Kidney epithelial cell (primary cell): ENCODE results near the gene DLGAP1. TPM values are rescaled to one million over a fixed set of nuclear protein-coding genes. Genes with fewer than 3 reads are reported as not detected.

Source experiments
- DNase-seq: peaks from one replicate; pipeline ENCODE4 v3.0.0-alpha.2; 2010; ENCODE audit warnings: low read depth
- H3K27me3 ChIP-seq: 2 replicates; pipeline ENCODE4 v1.6.0; 2011; ENCODE audit warnings: low read length; ENCODE audit not compliant: control insufficient read depth, insufficient read depth
- H3K36me3 ChIP-seq: 2 replicates; pipeline ENCODE4 v1.5.1; 2011; ENCODE audit warnings: low read length; ENCODE audit not compliant: control insufficient read depth, insufficient read depth
- H3K4me3 ChIP-seq: 2 replicates; pipeline ENCODE4 v1.5.1; 2011; ENCODE audit warnings: low read depth, mild to moderate bottlenecking, control low read depth, low read length
- CTCF ChIP-seq: IDR thresholded peaks from 2 replicates; pipeline ENCODE4 v1.5.1; 2011; ENCODE audit warnings: mild to moderate bottlenecking, moderate library complexity, low read length, control low read depth, inconsistent platforms; ENCODE audit not compliant: insufficient read depth, poor library complexity, severe bottlenecking
- total RNA-seq: library from RNA; depleted of rRNA; stranded (reverse); fragments of >200 nt; gene quantifications from 2 replicates; pipeline ENCODE4 v1.2.3, GENCODE V29; 2015

Gene DLGAP1
- total RNA-seq, 1 donor from 2014 or later: 2.6 TPM

DNA sequence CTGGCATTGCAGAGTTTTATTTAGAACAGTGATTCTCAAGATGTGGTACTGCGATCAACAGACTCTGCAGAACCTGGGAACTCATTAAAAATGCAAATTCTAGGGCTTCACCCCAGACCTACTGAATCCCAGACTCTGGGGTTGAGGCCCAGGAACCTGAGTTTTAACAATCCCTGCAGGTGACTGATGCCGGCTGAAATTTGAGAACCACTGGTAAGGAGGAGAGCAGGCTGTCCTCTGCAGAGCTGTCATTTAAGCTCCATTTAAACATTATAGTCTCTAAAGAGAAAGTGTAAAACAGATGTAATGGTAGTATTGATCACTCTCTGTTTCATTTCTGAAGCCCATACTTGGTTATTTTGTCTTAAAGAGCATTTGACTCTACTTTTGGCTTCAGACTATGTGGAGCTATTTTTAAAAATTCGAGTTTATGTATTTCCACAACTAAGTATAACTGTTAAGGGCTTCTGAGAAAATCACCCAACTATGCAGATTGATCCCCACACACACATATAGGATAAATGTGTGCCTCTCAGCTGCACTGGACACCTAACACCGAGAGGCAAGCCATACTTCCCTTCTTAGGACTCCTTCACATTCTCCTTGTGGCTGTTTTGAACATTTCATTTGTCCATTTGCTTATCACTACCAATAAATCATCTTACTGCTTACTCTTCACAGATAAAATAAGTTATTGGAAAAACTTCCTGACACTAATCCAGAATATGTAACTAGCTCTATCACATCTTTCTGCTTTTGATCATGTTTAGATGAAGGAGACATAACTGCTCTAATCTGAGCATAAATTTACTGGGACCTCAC, 487.5 kb downstream of the DLGAP1 start:
- Histone ChIP-seq H3K27me3 (no peaks in the 10 kb centered on the region), H3K36me3 (no peaks in the 10 kb centered on the region), H3K4me3 (no peak overlapping the region)
- TF ChIP-seq CTCF: no peak
- DNase-seq: no peak

DNA sequence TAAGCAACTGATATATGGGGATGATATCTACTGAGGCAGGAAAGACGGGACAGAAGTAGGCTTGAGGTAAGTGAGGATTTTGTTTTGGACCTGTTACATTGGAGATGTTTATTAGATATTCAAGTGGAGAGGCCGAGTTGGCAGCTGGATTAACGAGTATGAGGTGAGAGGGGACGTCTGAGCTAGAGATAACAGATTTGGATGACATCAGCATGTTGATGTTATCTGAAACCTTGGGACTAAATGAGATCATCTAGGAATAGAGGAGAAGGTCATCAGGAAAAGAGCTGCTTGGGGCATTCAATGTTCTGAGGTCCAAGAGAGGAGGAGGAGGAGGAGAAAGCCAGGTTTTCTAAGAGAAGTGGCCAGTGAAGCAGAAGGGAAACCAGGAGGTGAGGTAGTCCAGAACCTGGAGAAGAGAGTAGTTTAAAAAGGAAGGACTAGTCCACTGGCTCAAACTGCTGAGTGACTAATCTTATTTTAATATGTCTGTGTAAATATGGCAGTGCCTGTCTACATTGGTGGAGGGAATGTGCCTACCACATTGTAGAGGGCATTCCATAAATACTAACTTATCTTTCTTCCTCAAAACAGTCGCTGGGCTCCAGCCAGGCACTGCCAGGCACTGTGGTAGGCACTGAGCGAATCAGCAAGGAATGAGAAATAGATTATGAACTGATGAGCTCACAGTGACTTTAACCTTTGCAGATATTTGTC, 488.3 kb downstream of the DLGAP1 start:
- no peak for DNase-seq
- Histone ChIP-seq H3K27me3 (no peaks in the 10 kb centered on the region), H3K4me3 (no peak overlapping the region), H3K36me3 (no peaks in the 10 kb centered on the region)
- no peak for TF ChIP-seq CTCF

DNA sequence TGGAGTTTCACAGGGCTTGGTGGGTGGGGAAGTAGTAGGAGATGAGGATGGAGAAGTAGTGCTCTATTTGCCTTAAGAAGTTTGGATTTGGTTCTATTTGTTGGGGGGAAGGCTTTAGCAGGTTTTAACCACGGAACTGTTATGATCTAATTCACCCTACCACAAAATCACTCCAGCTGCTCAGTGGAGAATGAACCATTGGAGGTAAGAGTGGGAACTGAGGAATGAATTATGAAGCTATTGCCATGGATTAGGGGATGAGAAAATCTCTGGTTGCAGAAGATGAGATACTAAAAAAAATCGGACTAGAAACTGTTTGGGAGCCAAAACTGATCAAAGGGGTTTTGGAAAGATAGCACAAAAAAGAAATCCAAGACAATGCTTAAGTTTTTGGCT, 488.9 kb downstream of the DLGAP1 start:
- Histone ChIP-seq H3K36me3 (no peaks in the 10 kb centered on the region), H3K27me3 (no peaks in the 10 kb centered on the region), H3K4me3 (no peak overlapping the region)
- TF ChIP-seq CTCF: no peak
- no peak for DNase-seq

DNA sequence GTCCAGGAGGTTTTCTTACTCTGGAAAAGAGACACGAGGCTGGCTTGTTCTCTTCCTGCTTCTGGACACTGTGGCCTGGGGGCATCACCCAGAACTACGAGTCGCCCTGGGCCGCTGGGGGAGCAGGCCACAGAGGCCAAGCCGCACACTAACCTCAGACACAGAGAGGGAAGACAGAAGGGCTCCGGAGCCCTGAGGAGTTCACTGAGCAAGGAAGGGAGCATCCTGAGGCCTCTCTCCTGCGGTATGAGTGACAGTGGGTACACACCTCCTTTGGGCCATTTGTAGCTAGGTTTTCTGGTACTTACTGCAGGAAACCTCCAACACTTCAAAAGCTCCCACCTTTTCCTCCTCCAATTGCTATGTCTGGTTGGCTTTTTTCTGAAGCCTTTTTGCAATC, 494.1 kb downstream of the DLGAP1 start:
- no peak for TF ChIP-seq CTCF
- no peaks in the 10 kb centered on the region for H3K27me3 ChIP-seq
- no peaks in the 10 kb centered on the region for H3K36me3 ChIP-seq
- no peak for DNase-seq
- no peak overlapping the region for H3K4me3 ChIP-seq

DNA sequence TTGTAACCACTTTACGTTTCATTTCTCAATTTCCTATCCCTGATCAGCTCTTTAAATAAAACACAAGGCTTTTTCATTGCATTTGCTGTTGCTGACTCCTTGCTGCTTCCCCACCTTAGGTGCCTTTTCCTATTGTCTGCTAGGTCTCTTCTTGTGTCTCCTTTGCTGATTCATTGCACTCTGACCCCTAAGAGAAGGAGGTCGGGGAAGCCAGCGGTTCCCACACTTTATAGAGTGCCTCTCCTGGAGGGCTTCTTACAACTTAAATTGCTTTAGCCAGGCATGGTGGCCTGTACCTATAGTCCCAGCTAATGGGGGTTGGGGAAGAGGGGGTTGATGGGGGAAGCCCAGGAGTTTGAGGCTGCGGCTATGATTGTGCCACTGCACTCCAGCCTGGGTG, 495.0 kb downstream of the DLGAP1 start:
- DNase-seq: no peak
- Histone ChIP-seq H3K4me3 (no peak overlapping the region), H3K36me3 (no peaks in the 10 kb centered on the region), H3K27me3 (no peaks in the 10 kb centered on the region)
- no peak for TF ChIP-seq CTCF
